Fibroblast of upper back skin (primary cell): ENCODE measurements around the gene CCDC196.

Experiments
- DNase-seq: peaks from one replicate; pipeline ENCODE4 v3.0.0-alpha.2; 2013

The CCDC196 gene

GRCh38 chr14:66485910-66486421 is at the start of gene CCDC196:
TSS of gene CCDC196 (plus strand) at chr14:66486371. CDS start at chr14:66486503, 132 bp downstream.
- no peak for DNase-seq

GRCh38 chr14:66440801-66441200 is 45.4 kb upstream of the CCDC196 start:
- no peak for DNase-seq

GRCh38 chr14:66442953-66443571 is 43.1 kb upstream of the CCDC196 start:
- no peak for DNase-seq

GRCh38 chr14:66443785-66444184 is 42.4 kb upstream of the CCDC196 start:
- no peak for DNase-seq

- no peak for DNase-seq
Measured at GRCh38 chr14:66444271-66444927, 41.8 kb upstream of the CCDC196 start.

GRCh38 chr14:66445936-66446335 is 40.2 kb upstream of the CCDC196 start:
- DNase-seq, result no peak

GRCh38 chr14:66453469-66453868 is 32.7 kb upstream of the CCDC196 start:
- no peak for DNase-seq

- DNase-seq, result no peak
Measured at GRCh38 chr14:66459603-66460002, 26.6 kb upstream of the CCDC196 start.

GRCh38 chr14:66464261-66464660 is 21.9 kb upstream of the CCDC196 start:
- no peak for DNase-seq

- no peak for DNase-seq
Measured at GRCh38 chr14:66468778-66469367, 17.3 kb upstream of the CCDC196 start.

- DNase-seq, result no peak
Measured at GRCh38 chr14:66471584-66471983, 14.6 kb upstream of the CCDC196 start.

- DNase-seq, result no peak
Measured at GRCh38 chr14:66472251-66472650, 13.9 kb upstream of the CCDC196 start.

- no peak for DNase-seq
Measured at GRCh38 chr14:66473223-66473622, 12.9 kb upstream of the CCDC196 start.

GRCh38 chr14:66476964-66477363 is 9.2 kb upstream of the CCDC196 start:
- peak; percentile 38 for DNase-seq

GRCh38 chr14:66477567-66477966 is 8.6 kb upstream of the CCDC196 start:
- DNase-seq, result no peak

- no peak for DNase-seq
Measured at GRCh38 chr14:66482873-66483272, 3.3 kb upstream of the CCDC196 start.

GRCh38 chr14:66483322-66483721 is 2.8 kb upstream of the CCDC196 start:
- DNase-seq, result no peak

GRCh38 chr14:66485029-66485428 is 1.1 kb upstream of the CCDC196 start:
- no peak for DNase-seq

GRCh38 chr14:66487164-66487563 is 993 bp downstream of the CCDC196 start:
- no peak for DNase-seq

- DNase-seq, result no peak
Measured at GRCh38 chr14:66490143-66491111, 4.3 kb downstream of the CCDC196 start.

- no peak for DNase-seq
Measured at GRCh38 chr14:66493750-66494149, 7.6 kb downstream of the CCDC196 start.

- peak; percentile 60 for DNase-seq
Measured at GRCh38 chr14:66495218-66496098, 9.3 kb downstream of the CCDC196 start.
